Urinary bladder (tissue), 4 donors: ENCODE measurements around the gene LIMA1. TPM values are rescaled to one million over a fixed set of nuclear protein-coding genes. Genes with fewer than 3 reads are reported as not detected.
"Not testable (repeated sequence)": the region's sequence is repeated elsewhere in the genome, so short reads cannot be mapped to it uniquely, and the experiment has no call there.

Experiments used
- DNase-seq: peaks from one replicate; pipeline ENCODE4 v3.0.0-alpha.2; 2015; ENCODE audit errors: extremely low spot score
- H3K27ac ChIP-seq: one replicate; pipeline ENCODE4 v1.5.1; 2013; ENCODE audit warnings: low read depth, mild to moderate bottlenecking, moderate library complexity
- H3K36me3 ChIP-seq: one replicate; pipeline ENCODE4 v1.6.1; 2013; ENCODE audit warnings: mild to moderate bottlenecking, moderate library complexity; ENCODE audit not compliant: insufficient read depth
- H3K4me1 ChIP-seq: one replicate; pipeline ENCODE4 v1.6.1; 2013; ENCODE audit warnings: mild to moderate bottlenecking, moderate library complexity; ENCODE audit not compliant: insufficient read depth
- H3K4me3 ChIP-seq: one replicate; pipeline ENCODE4 v1.5.1; 2013; ENCODE audit warnings: low read depth, low read length
- WGBS: extraction: QIAGEN DNeasy Blood & Tissue Kit; methylation state at CpG from one replicate; pipeline ENCODE4 v1.1.7; 2013; 5-methylcytosine and 5-hydroxymethylcytosine counted together
- polyA plus RNA-seq: library from polyadenylated mRNA; stranded (reverse); fragments of 200-250 nt; gene quantifications from one replicate; pipeline ENCODE4 v1.2.3, GENCODE V29; 2013
- total RNA-seq: library from RNA; depleted of rRNA; stranded (reverse); fragments of >200 nt; gene quantifications from one replicate; pipeline ENCODE4 v1.2.3, GENCODE V29; 2014
- donor health status: healthy with polysubstance abuse.
- donor health status: healthy.

Gene LIMA1
- total and polyA plus RNA-seq, 2 donors = 47.3 to 137 TPM

DNA sequence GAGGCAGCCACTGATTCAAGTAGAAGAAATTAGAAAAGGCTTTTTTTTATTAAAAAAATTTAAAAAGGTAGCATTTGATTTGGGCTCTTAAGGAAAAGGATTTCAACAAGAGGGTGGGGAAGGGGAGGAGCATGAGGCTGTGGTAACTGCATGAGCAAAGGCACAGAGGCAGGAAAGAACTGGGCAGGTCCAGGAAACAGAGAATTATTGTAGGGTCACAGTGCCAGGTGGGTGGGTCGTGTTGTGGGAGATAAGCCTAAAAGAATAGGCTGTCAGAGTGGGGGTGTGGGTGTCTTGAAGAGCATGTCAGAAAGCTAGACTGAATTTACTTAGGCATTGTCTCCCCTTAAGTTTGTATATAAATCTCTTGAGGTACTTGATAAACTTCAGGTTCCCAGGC lies 7.8 kb downstream of the LIMA1 start:
- Histone ChIP-seq H3K36me3 (no peaks in the 10 kb centered on the region), H3K27ac (no peak overlapping the region), H3K4me1 (no peaks in the 10 kb centered on the region), H3K4me3 (no peak overlapping the region)
- 41% methylated on average over 1 of the region's 1 CpG for WGBS
- DNase-seq = no peak

DNA sequence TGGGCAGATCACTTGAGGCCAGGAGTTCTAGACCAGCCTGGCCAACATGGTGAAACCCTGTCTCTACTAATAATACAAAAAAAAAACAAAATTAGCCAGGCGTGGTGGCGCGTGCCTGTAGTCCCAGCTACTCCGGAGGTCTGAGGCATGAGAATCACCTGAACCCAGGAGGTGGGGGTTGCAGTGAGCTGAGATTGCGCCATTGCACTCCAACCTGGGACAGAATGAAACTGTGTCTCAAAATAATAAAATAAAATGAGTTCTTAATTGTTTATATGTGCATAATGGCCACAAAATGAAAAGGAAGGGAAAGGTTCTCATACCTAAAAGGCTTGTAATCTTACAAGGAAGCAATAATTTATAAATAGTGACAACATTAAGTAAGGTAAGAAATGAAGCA lies 8.2 kb downstream of the LIMA1 start:
- not testable (repeated sequence) for H3K4me1 ChIP-seq, H3K36me3 ChIP-seq, H3K27ac ChIP-seq, H3K4me3 ChIP-seq, DNase-seq
- 87% methylated on average over 5 of the region's 5 CpGs for WGBS

DNA sequence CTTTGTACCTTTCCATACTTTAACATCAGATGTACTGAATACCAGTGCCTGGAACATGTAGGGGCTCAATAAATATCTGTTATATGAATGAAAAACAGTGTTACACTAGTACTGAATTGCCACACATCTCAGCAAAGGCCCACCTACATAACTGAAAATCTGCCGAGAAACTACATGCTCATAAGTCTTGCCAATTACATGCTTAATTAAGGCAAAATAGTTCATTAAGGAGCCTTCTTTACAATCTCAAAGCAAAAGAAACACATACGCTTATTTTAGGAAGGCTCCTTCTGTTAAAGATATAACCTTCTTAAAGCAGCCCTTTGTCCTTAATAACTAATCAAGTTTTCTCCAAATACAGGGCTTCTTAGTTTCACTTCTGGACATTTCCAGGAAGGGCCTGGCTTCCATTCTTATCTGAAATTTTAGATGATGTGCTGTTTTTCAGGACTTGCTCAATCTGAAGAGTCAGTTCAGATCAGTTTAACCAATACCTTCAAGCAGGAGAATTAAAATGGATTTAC lies 11.5 kb downstream of the LIMA1 start:
- Histone ChIP-seq H3K4me1 (no peaks in the 10 kb centered on the region), H3K4me3 (peak overlapping the region; percentile 25), H3K27ac (peak overlapping the region; percentile 23), H3K36me3 (no peaks in the 10 kb centered on the region)
- DNase-seq = no peak
- 67% methylated on average over 2 of the region's 2 CpGs for WGBS

- Histone ChIP-seq H3K36me3 (no peaks in the 10 kb centered on the region), H3K4me1 (no peaks in the 10 kb centered on the region), H3K4me3 (no peak overlapping the region), H3K27ac (no peak overlapping the region)
- WGBS = 97% methylated on average over 2 of the region's 2 CpGs
- no peak for DNase-seq
Measured at GRCh38 chr12:50268482-50268881, 14.8 kb downstream of the LIMA1 start.

DNA sequence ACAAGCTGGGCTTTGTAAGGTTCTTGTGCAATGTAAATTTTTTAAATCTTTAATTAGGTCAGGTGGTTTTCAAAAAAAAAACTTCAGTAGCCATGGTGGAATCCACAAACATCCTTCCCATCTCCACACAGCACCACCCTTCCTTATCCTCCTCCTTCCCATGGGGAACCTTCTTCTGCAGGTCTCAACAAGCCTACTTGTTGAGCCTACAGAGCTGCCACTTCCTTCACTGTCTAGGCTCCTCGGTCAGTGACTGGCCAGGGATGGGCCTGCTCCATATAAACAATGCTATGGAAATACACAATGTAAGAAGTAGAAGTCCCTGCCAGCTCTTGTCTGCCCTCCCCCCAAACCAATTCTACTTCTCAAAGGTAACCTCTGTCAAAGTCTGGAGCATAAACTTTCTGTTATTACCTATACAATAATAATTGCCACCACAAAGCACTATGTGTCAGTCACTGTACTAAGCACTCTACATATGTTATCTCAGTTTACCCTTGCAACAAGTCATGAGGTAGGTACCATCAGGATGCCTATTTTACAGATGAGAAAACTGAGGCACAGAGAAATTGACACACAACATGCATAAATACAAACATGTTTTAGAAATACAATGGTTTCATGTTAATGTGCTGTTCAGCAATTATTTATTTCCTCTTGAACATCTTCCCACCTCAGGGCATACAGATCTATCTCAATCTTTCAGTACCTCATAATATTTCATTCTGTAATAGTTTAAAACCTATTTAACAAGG lies 17.4 kb downstream of the LIMA1 start:
- DNase-seq = no peak
- no peak overlapping the region for H3K4me3 ChIP-seq
- no peaks in the 10 kb centered on the region for H3K36me3 ChIP-seq
- H3K4me1 ChIP-seq = no peaks in the 10 kb centered on the region
- 54% methylated on average over 1 of the region's 1 CpG for WGBS
- H3K27ac ChIP-seq = no peak overlapping the region

GRCh38 chr12:50263832-50264231 lies 19.5 kb downstream of the LIMA1 start:
- Histone ChIP-seq H3K4me1 (no peaks in the 10 kb centered on the region), H3K36me3 (no peaks in the 10 kb centered on the region), H3K4me3 (no peak overlapping the region), H3K27ac (no peak overlapping the region)
- 97% methylated on average over 2 of the region's 2 CpGs for WGBS
- DNase-seq = no peak

DNA sequence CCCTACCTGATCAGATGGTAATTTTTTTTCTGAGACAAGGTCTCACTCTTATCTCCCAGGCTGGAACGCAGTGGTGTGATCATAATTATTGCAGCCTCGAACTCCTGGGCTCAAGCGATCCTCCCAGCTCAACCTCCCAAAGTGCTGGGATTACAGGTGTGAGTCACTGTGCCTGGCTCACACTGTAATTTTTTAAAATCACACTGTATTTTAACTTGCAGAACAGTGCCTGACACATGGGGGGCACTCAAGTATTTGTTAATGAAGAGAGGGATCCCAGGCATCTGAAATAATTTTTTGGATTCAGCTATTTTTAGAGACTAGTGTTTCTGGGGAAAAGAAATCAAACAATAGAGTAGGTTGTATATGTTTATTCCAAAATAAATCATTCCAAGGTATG lies 21.7 kb downstream of the LIMA1 start:
- no peak overlapping the region for H3K4me3 ChIP-seq
- no peak overlapping the region for H3K27ac ChIP-seq
- WGBS = 90% methylated on average over 3 of the region's 3 CpGs
- no peaks in the 10 kb centered on the region for H3K4me1 ChIP-seq
- H3K36me3 ChIP-seq = no peaks in the 10 kb centered on the region
- DNase-seq = no peak

DNA sequence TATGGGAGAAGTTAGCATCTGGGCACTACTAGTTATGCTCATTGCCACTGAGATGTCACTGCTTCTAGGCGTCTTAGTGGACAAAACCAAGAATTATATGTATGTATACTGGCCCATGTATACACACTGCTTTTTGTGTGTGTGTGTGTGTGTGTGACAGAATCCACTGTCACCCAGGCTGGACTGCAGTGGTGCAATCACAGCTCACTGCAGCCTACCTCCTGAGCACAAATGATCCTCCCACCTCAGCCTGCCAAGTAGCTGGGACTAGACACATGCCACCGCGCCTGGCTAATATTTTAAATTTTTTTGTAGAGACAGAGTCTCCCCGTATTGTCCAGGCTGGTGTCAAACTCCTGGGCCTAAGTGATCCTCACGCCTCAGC lies 25.2 kb downstream of the LIMA1 start:
- no peaks in the 10 kb centered on the region for H3K4me1 ChIP-seq
- no peaks in the 10 kb centered on the region for H3K36me3 ChIP-seq
- no peak overlapping the region for H3K27ac ChIP-seq
- 47% methylated on average over 5 of the region's 5 CpGs for WGBS
- H3K4me3 ChIP-seq = no peak overlapping the region
- no peak for DNase-seq

DNA sequence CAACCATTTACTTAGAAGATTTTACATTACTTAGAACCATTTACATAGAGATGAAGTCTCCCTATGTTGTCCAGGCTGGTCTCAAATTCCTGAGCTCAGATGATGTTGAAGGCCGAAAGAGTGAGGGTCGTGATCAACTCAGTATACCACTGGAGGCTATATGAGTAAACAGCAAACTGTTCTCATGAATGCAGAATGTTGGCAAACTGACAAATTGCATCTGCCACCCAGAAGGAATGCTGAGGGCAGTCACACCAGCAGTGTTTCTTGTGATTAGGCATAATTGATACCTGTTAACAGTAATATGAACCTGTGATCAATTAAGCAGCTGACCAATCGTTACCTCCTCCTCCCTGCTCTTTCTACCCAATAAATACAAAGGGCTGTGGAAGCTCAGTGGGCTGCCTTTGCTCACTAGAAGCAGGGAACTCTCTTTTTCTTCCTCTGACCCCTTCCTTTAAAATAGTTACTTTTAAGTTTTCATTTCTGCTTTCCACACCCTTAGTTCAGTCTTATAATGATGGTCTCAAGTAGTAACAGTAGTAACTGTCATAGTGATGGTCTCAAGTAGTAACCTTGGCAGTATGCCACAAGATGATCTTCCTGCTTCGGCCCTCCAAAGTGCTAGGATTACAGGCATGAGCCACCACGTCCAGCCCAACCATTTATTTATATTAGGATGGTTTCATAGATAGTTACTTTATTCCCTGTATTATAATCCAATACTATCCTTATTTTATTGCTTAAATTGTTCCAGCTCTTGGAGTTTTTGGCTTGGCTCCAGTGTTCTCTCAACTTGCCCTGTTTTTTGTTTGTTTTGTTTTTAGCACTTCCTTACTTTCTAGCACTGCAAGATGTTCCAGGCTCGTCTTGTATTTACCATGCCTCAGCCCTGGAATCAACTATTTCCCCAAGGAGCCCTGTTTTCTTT lies 25.8 kb downstream of the LIMA1 start:
- no peak for DNase-seq
- Histone ChIP-seq H3K4me1 (no peaks in the 10 kb centered on the region), H3K4me3 (no peak overlapping the region), H3K36me3 (no peaks in the 10 kb centered on the region), H3K27ac (no peak overlapping the region)
- 40% methylated on average over 6 of the region's 6 CpGs for WGBS

DNA sequence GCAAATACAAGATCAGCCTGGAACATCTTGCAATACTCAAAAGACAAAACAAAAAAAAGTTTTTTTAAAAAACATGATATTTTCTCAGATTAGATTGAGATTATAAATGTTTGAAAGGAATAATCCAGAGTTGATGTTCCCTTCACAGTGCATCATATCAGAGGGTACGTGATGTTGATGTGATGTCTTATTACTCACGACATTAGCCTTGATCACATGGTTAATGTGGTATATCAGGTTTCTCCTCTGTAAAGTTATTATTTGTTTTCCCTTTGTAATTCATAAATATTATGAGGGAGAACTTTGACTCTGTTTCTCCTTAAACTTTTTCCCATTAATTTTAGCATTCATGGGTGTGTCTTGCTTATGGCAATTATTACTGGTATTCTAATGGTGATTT lies 26.6 kb downstream of the LIMA1 start:
- 91% methylated on average over 2 of the region's 2 CpGs for WGBS
- DNase-seq = no peak
- Histone ChIP-seq H3K4me1 (no peaks in the 10 kb centered on the region), H3K4me3 (no peak overlapping the region), H3K27ac (no peak overlapping the region), H3K36me3 (no peaks in the 10 kb centered on the region)

DNA sequence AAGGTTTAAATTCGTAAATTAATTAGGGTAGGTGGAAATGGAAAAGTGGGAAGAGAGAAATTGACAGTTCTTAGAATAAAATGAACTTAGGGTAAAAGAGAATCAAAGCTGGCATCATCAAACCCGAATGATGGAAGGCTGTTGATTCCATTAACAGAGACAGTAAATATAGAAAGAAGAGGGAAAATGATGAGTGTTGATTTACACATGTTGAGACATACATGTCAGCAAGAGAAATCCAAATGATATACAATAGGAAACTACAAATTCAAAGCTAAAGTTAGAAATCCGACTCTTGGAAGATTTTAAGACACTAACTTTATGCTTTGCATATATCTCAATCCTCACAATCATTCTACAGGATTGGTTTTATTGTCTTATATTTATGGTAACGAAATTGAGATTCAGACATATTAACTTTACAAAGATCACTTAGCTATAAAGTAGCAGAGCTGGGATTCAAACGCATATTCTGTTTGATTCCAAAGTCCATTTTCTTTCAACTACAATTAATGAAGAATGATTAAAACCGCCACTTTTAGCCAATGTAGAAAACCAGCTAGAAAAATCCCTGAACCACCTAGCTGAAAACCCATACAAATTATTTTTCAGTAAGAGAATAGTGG lies 30.2 kb downstream of the LIMA1 start:
- WGBS = 94% methylated on average over 6 of the region's 6 CpGs
- H3K27ac ChIP-seq = no peak overlapping the region
- DNase-seq = no peak
- H3K36me3 ChIP-seq = no peaks in the 10 kb centered on the region
- H3K4me1 ChIP-seq = no peaks in the 10 kb centered on the region
- H3K4me3 ChIP-seq = no peak overlapping the region

- 47% methylated on average over 6 of the region's 6 CpGs for WGBS
- H3K4me1 ChIP-seq = no peaks in the 10 kb centered on the region
- DNase-seq = peak; percentile 56
- H3K27ac ChIP-seq = peak overlapping the region; percentile 6
- H3K36me3 ChIP-seq = no peaks in the 10 kb centered on the region
- H3K4me3 ChIP-seq = no peak overlapping the region
Measured at GRCh38 chr12:50251619-50252252, 31.6 kb downstream of the LIMA1 start.

GRCh38 chr12:50249464-50250182 lies 33.7 kb downstream of the LIMA1 start:
- no peak for DNase-seq
- WGBS = 82% methylated on average over 5 of the region's 5 CpGs
- H3K36me3 ChIP-seq = no peaks in the 10 kb centered on the region
- H3K27ac ChIP-seq = no peak overlapping the region
- H3K4me1 ChIP-seq = no peaks in the 10 kb centered on the region
- H3K4me3 ChIP-seq = no peak overlapping the region
